IMR-90 (cell line): ENCODE measurements around the gene ANP32A. TPM values are rescaled to one million over a fixed set of nuclear protein-coding genes. Genes with fewer than 3 reads are reported as not detected.

Experiments
- ATAC-seq: fragments of 200-7000 bp; cut with Tn5 transposase; 2 replicates; pipeline ENCODE4 v1.9.1; 2020; ENCODE audit warnings: low read depth, mild to moderate bottlenecking, moderate library complexity
- BruUV-seq: library from RNA; stranded (reverse); fragments of 400-500 nt; replicated peaks from 2 replicates; lab custom pipeline; 2021; lab: Mats Ljungman, UMichigan
- CTCF ChIA-PET: fragments of 300-600 bp; formaldehyde crosslinking; extraction: SDS; loops from one replicate; lab custom pipeline; 2021; ENCODE audit warnings: antibody characterized with exemption; lab: Yijun Ruan, JAX
- POLR2A ChIA-PET: fragments of 300-600 bp; sonication (Branson Sonifier 250); formaldehyde crosslinking; loops from one replicate; lab custom pipeline; 2022; ENCODE audit warnings: antibody characterized with exemption; ENCODE audit not compliant: unreplicated experiment; lab: Charles Lee
- DNase-seq: peaks from one replicate; pipeline ENCODE4 v3.0.0; 2013
- H2AFZ ChIP-seq: replicated peaks from 2 replicates; pipeline ENCODE3; 2013; ENCODE audit warnings: low read length, mild to moderate bottlenecking; ENCODE audit not compliant: poor library complexity
- H2AK5ac ChIP-seq: 2 replicates; pipeline ENCODE4 v1.6.1; 2013; ENCODE audit warnings: low read depth, low read length, inconsistent platforms
- H2AK9ac ChIP-seq: replicated peaks from 2 replicates; pipeline ENCODE3; 2013; ENCODE audit warnings: mild to moderate bottlenecking, low read depth, low read length, moderate library complexity; ENCODE audit not compliant: poor library complexity
- H2BK120ac ChIP-seq: 2 replicates; pipeline ENCODE4 v1.6.1; 2013; ENCODE audit warnings: low read depth, low read length, inconsistent platforms
- H2BK15ac ChIP-seq: 3 replicates; pipeline ENCODE4 v1.6.1; 2013; ENCODE audit warnings: low read depth, low read length, inconsistent platforms
- H2BK20ac ChIP-seq: 2 replicates; pipeline ENCODE4 v1.6.1; 2013; ENCODE audit warnings: low read depth, mild to moderate bottlenecking, inconsistent platforms, low read length, moderate library complexity
- H2BK5ac ChIP-seq: 2 replicates; pipeline ENCODE4 v1.6.1; 2013; ENCODE audit warnings: mild to moderate bottlenecking, low read depth, low read length, inconsistent platforms; ENCODE audit not compliant: poor library complexity, severe bottlenecking
- H3K14ac ChIP-seq: replicated peaks from 2 replicates; pipeline ENCODE4 v1.6.1; 2013; ENCODE audit warnings: low read depth, low read length, inconsistent platforms
- H3K18ac ChIP-seq: 2 replicates; pipeline ENCODE4 v1.6.1; 2013; ENCODE audit warnings: low read depth, low read length, control low read depth
- H3K23ac ChIP-seq: 2 replicates; pipeline ENCODE4 v1.6.1; 2013; ENCODE audit warnings: low read depth, low read length, inconsistent platforms
- H3K27ac ChIP-seq: 2 replicates; pipeline ENCODE4 v1.5.1; 2013; ENCODE audit warnings: mild to moderate bottlenecking, control low read depth, low read length; ENCODE audit not compliant: insufficient read depth
- H3K27me3 ChIP-seq: 2 replicates; pipeline ENCODE4 v1.6.1; 2013; ENCODE audit warnings: low read length; ENCODE audit not compliant: control insufficient read depth, insufficient read depth
- H3K36me3 ChIP-seq: 2 replicates; pipeline ENCODE4 v1.6.1; 2013; ENCODE audit warnings: low read length, mixed read lengths; ENCODE audit not compliant: control insufficient read depth, insufficient read depth
- H3K4ac ChIP-seq: 2 replicates; pipeline ENCODE4 v1.6.1; 2013; ENCODE audit warnings: low read depth, low read length, inconsistent platforms
- H3K4me1 ChIP-seq: 2 replicates; pipeline ENCODE4 v1.6.1; 2013; ENCODE audit warnings: low read length, mixed read lengths; ENCODE audit not compliant: control insufficient read depth, insufficient read depth
- H3K4me2 ChIP-seq: 2 replicates; pipeline ENCODE4 v1.6.1; 2013; ENCODE audit warnings: low read depth, mild to moderate bottlenecking, control low read depth, low read length, moderate library complexity
- H3K4me3 ChIP-seq: 2 replicates; pipeline ENCODE4 v1.5.1; 2013; ENCODE audit warnings: low read depth, mild to moderate bottlenecking, control low read depth, low read length, moderate library complexity; ENCODE audit not compliant: insufficient read depth
- H3K56ac ChIP-seq: 2 replicates; pipeline ENCODE4 v1.6.1; 2013; ENCODE audit warnings: low read length, inconsistent platforms; ENCODE audit not compliant: insufficient read depth; ENCODE audit errors: extremely low read depth
- H3K79me1 ChIP-seq, 2 experiments: 2 replicates each; pipeline ENCODE4 v1.6.1; 2013; ENCODE audit warnings: low read length in 2 of 2, inconsistent platforms in 1 of 2, low read depth in 1 of 2
- H3K9ac ChIP-seq: 2 replicates; pipeline ENCODE4 v1.6.1; 2013; ENCODE audit warnings: low read depth, low read length, control low read depth
- H3K9me1 ChIP-seq: 2 replicates; pipeline ENCODE4 v1.6.1; 2013; ENCODE audit warnings: low read length, inconsistent platforms; ENCODE audit not compliant: insufficient read depth
- H3K9me3 ChIP-seq: 2 replicates; pipeline ENCODE4 v1.6.1; 2013; ENCODE audit warnings: low read length; ENCODE audit not compliant: control insufficient read depth, insufficient read depth
- H4K20me1 ChIP-seq: 2 replicates; pipeline ENCODE4 v1.6.1; 2013; ENCODE audit warnings: low read length, inconsistent platforms; ENCODE audit not compliant: insufficient read depth
- H4K5ac ChIP-seq: 2 replicates; pipeline ENCODE4 v1.6.1; 2013; ENCODE audit warnings: mild to moderate bottlenecking, low read depth, low read length, control low read depth
- H4K8ac ChIP-seq, 2 experiments: 2 replicates each; pipeline ENCODE4 v1.6.1; 2013; ENCODE audit warnings: low read depth in 2 of 2, low read length in 2 of 2, control low read depth in 1 of 2, inconsistent platforms in 1 of 2
- H4K91ac ChIP-seq: 2 replicates; pipeline ENCODE4 v1.6.1; 2013; ENCODE audit warnings: low read depth, low read length, inconsistent platforms; ENCODE audit not compliant: insufficient read depth
- BHLHE40 ChIP-seq: fragments of 150-350 bp; IDR thresholded peaks from 2 replicates; pipeline ENCODE4 v1.6.1; 2016; ENCODE audit warnings: mild to moderate bottlenecking, low read depth, low read length
- CEBPB ChIP-seq: IDR thresholded peaks from 2 replicates; pipeline ENCODE4 v1.6.1; 2012; ENCODE audit warnings: low read depth, low read length, improper control_type of control experiment
- MAZ ChIP-seq: IDR thresholded peaks from 2 replicates; pipeline ENCODE4 v1.6.1; 2012; ENCODE audit warnings: low read depth, mild to moderate bottlenecking, low read length, improper control_type of control experiment, moderate library complexity, borderline replicate concordance
- RAD21 ChIP-seq: IDR thresholded peaks from 2 replicates; pipeline ENCODE4 v1.6.1; 2012; ENCODE audit warnings: low read length, improper control_type of control experiment
- RFX5 ChIP-seq: IDR thresholded peaks from 2 replicates; pipeline ENCODE4 v1.8.0; 2012; ENCODE audit warnings: low read depth, mild to moderate bottlenecking, low read length, moderate library complexity
- USF2 ChIP-seq: fragments of 150-350 bp; IDR thresholded peaks from 2 replicates; pipeline ENCODE4 v1.6.1; 2017; ENCODE audit warnings: mild to moderate bottlenecking, antibody characterized with exemption, low read length, low read depth
- WGBS, 2 experiments: methylation state at CpG; one replicate each; pipeline versions ENCODE4 v1.1.5 to v1.1.7; 2013; ENCODE audit warnings: missing lambda C conversion rate in 2 of 2; ENCODE audit not compliant: insufficient read length in 1 of 2; ENCODE audit errors: extremely low coverage in 2 of 2; 5-methylcytosine and 5-hydroxymethylcytosine counted together
- dilution Hi-C: fragments of 300-500 bp; cut with HindIII; formaldehyde crosslinking; loops from one replicate; pipeline ENCODE4 v1.14.3; 2018; ENCODE audit warnings: low sequenced_read_pairs; ENCODE audit not compliant: unreplicated experiment
- in situ Hi-C: fragments of 300-500 bp; cut with MboI; formaldehyde crosslinking; loops from 3 replicates; pipeline ENCODE4 v1.14.3; 2019; ENCODE audit warnings: low sequenced_read_pairs, inconsistent platforms, mixed read lengths
- intact Hi-C: fragments of 100-400 bp; cut with micrococcal nuclease; formaldehyde crosslinking; loops from 2 replicates; pipeline ENCODE4 v1.10.0; 2022
- polyA plus RNA-seq, 3 experiments: library from polyadenylated mRNA; depleted of rRNA; stranded (reverse); fragments of >200 nt; gene quantifications; 2 replicates each; pipeline ENCODE4 v1.2.3, GENCODE V29; 2012; ENCODE audit warnings: low replicate concordance in 1 of 3
- total RNA-seq: library from RNA; depleted of rRNA; stranded (reverse); fragments of >200 nt; gene quantifications from 2 replicates; pipeline ENCODE4 v1.2.3, GENCODE V29; 2012

Gene ANP32A
- total and polyA plus RNA-seq, 2 of the 4 experiments (the other 2 are of a cell fraction): 62.4 to 72.8 TPM

- Histone ChIP-seq H3K9me3 (no peaks in the 10 kb centered on the region; the same call in 1 of the 2 replicates), H3K27ac (no peak overlapping the region), H2AK5ac (no peak overlapping the region), H3K9me1 (no peaks in the 10 kb centered on the region), H3K79me1 (no peaks in the 10 kb centered on the region), H3K27me3 (peaks cover 11% of the 10 kb centered on the region), H3K4me3 (no peak overlapping the region), H4K8ac (no peak overlapping the region), H3K18ac (no peak overlapping the region), H3K14ac (no peak overlapping the region), H2AK9ac (no peak overlapping the region), H3K4me2 (no peak overlapping the region), H3K36me3 (no peaks in the 10 kb centered on the region), H3K4ac (no peak overlapping the region), H2BK20ac (no peak overlapping the region), H2AFZ (no peak overlapping the region), H4K91ac (no peak overlapping the region), H2BK15ac (no peak overlapping the region), H2BK5ac (no peak overlapping the region), H2BK120ac (no peak overlapping the region), H3K9ac (no peak overlapping the region), H3K56ac (no peak overlapping the region), H4K5ac (no peak overlapping the region), H4K20me1 (no peaks in the 10 kb centered on the region), H3K23ac (no peak overlapping the region), H3K4me1 (no peaks in the 10 kb centered on the region)
- intact Hi-C loops (no loop called here), in situ Hi-C loops (no loop called here), dilution Hi-C loops (no loop called here)
- DNase-seq (no peak), ATAC-seq (no peak)
- 0% methylated on average over 1 of the region's 2 CpGs; no CpG with 5 or more reads in 1 of the 2 experiments for whole genome bisulfite sequencing, 2 experiments
- no TSS peak for BruUV-seq
- POLR2A ChIA-PET: no interaction called here
- CTCF ChIA-PET: interaction anchor here (1.3 kb wide), 1 partner anchor 12 kb away, joined by 3 read pairs; no protein-coding TSS in a partner anchor
- no peak for TF ChIP-seq CEBPB
- no peak for TF ChIP-seq RAD21
- no peak for TF ChIP-seq MAZ
- TF ChIP-seq BHLHE40: no peak
- TF ChIP-seq USF2: no peak
- no peak for TF ChIP-seq RFX5
Observed at GRCh38 chr15:68749793-68750192, 70.9 kb downstream of the ANP32A start.
